NCI-H2081 (cell line): Measurements from ENCODE around the gene SLC48A1.

Experiments
- DNase-seq, 2 experiments: peaks; one replicate each; lab custom pipeline; 2025; lab: John Stamatoyannopoulos, UW

SLC48A1 gene

GRCh38 chr12:47824635-47825034 is 51.6 kb downstream of the SLC48A1 start:
- no peak for DNase-seq

GRCh38 chr12:47825173-47825639 is 52.2 kb downstream of the SLC48A1 start:
- no peak for DNase-seq

GRCh38 chr12:47828008-47828975 is 55.3 kb downstream of the SLC48A1 start:
- DNase-seq = no peak

- no peak for DNase-seq
Observed at GRCh38 chr12:47828976-47829482, 56.0 kb downstream of the SLC48A1 start.

- DNase-seq = no peak
Observed at GRCh38 chr12:47829584-47829983, 56.5 kb downstream of the SLC48A1 start.
